Stimulated activated CD4-positive, alpha-beta T cell treated with anti-CD3 and anti-CD28 coated beads, Interleukin-12 subunit alpha, Interleukin-12 subunit beta, amount 100 ng/mL, for 4 hours (primary cell): ENCODE measurements around the gene BRIX1.
"Not testable (repeated sequence)": the region's sequence is repeated elsewhere in the genome, so short reads cannot be mapped to it uniquely, and the experiment has no call there.

Experiments used
- DNase-seq: peaks from one replicate; pipeline ENCODE4 v3.0.0-alpha.2; 2020

Gene BRIX1

DNA sequence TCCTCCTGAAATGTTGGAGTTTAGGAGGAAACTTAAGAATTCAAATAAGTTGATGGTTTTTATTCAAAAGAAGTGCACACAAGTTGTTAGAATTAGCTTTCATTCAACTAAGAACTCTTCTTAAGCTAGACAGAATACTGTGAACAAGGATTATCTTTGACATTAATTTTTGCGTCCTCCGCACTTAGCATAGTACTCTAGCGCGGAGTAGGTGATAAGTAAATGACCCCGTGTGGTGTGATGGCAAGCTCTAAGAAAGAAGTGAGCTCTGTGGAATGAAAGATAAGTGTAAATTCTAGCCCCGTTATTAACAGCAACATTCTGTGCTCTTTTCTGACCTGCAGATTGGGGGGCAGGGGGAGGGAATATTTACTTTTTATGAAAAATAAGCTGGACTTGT lies 1.0 kb downstream of the BRIX1 start:
- DNase-seq, result no peak

DNA sequence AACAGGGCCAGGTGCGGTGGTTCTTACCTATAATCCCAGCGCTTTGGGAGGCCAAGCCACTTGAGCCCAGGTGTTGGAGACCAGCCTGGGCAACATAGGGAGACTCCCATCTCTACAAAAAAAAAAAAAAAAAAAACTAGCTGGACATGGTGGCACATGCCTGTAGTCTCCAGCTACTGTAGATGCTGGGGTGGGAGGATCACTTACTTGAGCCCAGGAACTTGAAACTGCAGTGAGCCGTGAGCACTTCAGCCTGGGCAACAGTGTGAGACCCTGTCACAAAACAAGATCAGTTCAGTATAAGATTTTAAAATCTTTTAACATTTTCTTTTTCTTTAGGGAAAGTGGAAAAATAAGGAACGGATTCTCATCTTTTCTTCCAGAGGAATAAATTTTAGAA lies 2.5 kb downstream of the BRIX1 start:
- DNase-seq, result no peak

DNA sequence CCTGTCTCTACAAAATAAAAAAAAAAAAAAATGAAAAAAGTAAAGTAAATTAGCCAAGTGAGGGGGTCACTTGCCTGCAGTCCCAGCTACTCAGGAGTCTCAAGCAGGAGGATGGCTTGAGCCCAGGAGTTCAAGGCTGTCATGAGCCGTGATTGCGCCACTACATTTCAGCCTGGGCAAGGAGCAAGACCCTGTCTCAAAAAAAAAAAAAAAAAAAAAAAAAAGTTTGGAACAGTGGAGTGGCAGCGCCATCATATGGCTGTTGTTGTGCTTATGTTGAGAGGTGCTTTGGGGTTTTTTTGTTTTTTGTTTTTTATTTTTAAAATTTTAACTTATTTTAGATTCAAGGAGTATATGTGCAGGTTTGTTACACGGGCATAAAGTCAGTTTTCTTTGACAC lies 3.6 kb downstream of the BRIX1 start:
- no peak for DNase-seq

DNA sequence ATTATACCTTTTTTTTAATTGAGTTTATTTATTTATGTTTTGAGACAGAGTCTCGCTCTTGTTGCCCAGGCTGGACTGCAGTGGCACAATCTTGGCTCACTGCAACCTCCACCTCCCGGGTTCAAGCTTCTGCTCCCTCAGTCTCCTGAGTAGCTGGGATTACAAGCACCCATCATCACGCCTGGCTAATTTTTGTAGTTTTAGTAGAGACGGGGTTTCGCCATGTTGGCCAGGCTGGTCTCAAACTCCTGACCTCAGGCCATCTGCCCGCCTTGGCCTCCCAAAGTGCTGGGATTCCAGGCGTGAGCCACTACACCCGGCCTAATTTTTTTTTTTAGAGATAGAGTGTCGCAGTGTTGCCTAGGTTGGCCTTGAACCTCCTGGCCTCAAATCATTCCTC lies 7.7 kb downstream of the BRIX1 start:
- not testable (repeated sequence) for DNase-seq

DNA sequence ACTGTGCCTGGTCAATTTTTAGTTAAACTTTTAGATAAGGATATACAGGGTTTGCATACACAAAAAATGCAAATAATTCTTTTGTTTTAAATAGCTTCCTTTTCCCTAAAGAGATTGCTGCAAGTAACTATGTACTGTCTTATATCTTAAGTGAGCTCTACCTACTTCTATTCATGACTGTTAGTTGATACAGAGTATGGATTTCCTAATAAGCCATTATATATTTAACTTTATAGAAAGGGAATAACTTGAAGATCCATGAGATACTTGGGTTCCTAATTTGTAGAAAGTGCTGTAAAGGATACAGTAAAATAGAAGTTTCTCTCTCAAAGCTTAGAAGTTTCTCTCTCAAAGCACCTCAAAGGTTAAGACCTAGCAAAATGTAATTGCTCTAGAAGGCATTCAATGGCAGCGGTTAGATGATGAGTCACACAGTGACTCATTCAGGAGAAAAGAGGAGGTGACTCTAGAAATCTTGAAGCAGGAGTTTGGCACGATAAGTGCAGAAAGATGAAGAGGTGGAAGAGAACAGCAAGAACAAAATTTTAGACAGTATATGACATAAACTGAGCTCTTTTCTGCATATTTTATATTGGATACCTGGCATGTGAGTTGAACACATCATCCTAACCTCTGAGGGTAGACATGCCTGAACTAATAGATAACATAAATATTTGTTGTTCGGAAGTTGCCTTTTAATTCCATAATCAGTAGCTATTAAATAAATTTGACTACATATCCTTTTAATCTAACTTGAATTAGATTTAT lies 8.4 kb downstream of the BRIX1 start:
- no peak for DNase-seq

DNA sequence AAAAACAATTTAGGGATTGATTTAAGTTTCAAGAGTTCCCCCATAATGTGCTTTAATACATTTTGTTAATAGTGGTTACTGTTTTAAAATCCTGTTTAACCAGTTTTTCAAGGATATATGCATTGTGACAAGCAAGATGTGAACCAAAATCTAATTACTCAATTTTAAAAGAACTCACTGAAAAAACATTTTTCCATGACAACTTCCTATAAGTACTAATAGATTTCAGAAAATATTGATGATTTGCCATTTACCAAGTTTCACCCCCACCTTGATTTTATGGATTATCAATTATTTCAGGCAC lies 8.9 kb downstream of the BRIX1 start:
- no peak for DNase-seq

DNA sequence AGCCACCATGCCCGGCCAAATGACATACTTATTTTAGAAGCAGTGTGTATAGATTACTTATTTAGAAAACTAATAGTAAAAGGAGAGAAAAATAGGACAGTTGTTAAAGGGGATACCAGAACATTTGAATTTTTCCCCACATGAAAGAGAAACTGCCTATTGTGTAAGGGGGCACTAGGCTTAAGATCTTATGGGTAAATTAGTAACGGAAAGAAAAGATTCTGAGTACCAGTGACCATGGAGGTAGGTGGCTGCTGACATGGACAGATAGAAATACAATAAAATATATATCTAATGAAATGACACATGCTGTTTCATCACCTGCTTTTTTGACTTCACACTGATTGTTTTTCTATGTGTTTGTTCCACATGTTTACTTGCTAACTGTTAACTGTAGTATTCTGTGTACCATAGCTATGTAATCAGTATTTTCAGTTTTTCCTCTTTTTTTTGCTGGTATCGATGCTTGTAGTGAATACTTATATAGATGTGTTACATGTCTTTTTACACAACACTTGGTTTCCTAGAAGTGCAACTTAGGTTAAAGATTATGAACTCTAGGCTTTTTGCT lies 10.9 kb downstream of the BRIX1 start:
- no peak for DNase-seq

DNA sequence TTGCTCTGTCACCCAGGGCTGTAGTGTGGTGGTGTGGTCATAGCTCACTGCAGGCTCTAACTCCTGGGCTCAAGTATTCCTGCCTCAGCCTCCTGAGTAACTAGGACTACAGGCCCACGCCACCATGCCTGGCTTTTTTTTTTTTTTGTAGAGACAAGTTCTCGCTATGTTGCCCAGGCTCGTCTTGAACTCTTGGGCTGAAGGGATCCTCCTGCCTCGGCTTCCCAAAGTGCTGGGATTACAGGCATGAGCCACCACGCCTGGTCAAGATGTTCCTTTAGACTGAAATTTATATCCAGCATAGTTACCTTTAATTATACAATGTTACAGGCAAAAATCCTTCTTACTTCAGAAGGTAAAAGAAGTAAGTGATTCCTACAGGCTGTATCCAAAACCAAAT lies 12.3 kb downstream of the BRIX1 start:
- DNase-seq, result no peak

DNA sequence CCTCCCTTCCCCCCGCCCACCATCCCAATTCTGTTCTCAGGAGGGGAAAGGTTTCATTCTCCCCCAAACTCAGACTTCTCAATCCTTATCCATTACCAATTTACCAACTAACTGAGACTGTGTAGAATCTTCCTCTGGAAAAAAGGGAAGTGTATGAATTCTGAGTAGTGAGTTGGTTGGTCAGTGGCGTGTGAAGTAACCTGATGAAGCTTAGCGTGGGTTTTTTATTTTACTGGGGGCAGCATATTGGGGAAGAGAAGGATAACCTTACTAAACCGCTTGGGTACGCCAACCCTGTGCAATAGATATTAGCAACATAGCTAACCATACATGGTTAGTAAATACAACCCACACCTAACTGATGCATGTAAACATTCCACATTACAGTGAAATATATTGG lies 12.8 kb downstream of the BRIX1 start:
- DNase-seq, result no peak

DNA sequence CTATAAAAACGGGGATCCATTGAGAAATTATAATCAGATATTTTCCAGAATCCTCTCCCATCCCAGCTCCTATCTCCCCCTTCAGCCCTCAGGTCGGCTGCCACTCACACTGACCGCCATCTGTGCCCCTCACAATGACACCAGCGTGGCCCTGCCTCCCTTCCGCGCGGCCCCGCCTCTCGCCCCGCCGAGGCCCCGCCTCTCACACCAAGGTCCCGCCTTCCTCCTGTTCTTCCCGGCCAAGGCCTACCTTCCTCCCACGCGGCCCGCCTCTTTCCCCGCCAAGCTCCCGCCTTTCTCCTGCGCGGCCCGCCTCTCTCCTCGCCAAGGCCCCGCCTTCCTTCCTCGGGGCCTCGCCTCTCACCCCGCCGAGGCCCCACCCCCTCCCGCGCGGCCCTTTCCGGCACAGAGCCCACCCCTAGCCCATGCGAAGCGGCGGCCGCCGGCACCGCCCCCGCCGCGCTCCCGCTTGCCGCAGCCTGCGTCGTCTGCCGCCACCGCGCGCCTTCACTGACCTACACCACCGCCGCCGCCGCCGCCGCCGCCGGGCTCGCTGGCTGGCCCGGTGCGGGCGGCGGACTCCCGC lies 13.7 kb downstream of the BRIX1 start, which contains the start of gene DNAJC21:
Gene DNAJC21, plus strand, starts transcription at position 426 of the 586 bp plus-strand sequence. CDS start 261 bp downstream, outside the sequence.
- DNase-seq, result peak; percentile 99

DNA sequence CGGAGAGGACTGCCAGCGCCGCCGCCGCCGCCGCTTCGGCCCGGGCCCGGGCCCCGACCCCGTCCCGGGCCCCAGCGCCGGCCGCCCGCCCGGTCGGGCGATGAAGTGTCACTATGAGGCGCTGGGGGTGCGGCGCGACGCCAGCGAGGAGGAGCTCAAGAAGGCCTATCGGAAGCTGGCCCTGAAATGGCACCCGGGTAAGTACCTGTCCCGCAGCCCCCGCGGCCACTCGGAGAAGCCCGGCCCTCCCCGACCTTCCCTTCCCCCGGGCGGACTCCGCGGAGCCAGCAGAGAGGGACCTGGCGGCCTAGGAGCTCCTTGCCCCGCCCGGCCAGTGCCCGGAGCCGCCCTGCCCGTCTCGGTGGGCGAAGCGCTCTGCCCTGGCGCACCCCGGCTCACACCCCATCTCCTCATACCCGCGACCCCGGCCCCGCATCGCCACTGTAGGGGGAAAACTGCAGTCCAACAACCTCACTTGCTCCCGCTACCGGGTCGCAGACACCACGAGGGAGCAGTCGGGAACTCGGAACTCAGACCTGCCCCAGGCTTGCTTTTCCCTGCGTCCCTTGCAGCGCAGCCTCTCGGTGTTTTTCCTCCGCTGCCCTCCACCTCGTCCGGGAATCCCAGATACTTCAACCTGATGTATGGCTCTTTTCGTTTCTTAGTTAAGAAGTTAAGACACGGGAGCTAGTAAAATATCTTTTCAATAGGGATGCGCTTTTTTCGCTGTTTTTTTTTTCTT lies 14.4 kb downstream of the BRIX1 start:
- peak; percentile 73 for DNase-seq

DNA sequence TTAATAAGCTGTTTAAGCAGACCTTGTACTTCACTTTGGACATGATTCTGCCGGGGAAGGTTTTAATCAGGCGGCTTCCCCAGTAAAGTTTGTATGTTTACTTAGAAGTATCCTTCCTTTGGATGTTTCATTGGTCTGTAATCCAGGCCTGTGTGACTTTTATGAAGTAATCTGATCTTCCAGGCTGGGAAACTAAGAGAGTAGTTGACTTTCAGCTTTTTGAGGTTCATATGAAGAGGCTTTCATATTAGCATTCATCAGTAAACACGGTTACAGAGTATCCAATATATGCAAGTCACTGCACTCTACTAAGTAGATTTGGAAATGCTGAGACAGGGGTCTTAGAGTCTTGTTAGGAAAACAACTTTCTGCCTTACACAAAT lies 14.9 kb downstream of the BRIX1 start:
- DNase-seq, result no peak

DNA sequence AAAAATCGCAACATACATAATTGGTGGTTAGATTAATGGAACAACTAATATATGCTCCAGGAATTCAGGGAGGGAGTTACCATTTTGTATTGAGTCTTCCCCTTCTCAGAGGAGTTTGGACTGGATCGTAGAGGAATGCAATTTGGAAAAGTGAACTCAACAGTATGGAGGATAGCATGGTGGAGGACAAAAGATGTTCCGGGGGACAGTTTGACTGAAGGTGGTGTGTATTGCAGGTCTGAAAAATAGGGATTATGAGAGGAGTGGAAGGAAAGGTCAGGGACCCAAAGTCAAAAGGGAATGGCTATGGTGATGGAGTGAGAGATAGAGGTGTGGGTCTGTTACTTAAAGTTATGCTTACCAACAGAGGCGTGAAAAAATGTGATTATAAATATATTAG lies 15.4 kb downstream of the BRIX1 start:
- DNase-seq, result no peak

DNA sequence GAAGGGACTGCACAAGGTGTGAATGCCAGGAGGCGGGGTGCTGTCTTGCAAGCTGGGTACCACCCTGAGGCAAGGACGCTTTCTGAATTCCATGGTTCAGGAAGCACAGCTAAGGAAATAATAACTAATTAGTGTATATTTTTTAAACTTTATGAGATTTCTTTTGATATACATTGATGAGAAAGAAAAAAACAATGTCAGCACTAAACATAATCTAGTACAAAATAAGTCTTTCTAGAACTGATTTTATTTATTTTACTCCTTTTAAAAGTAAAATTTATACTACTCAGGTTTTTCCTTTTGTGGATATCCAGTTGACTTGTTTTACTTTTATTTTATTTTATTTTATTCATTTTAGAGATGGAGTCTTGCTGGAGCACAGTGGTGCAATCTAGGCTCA lies 17.4 kb downstream of the BRIX1 start:
- no peak for DNase-seq

DNA sequence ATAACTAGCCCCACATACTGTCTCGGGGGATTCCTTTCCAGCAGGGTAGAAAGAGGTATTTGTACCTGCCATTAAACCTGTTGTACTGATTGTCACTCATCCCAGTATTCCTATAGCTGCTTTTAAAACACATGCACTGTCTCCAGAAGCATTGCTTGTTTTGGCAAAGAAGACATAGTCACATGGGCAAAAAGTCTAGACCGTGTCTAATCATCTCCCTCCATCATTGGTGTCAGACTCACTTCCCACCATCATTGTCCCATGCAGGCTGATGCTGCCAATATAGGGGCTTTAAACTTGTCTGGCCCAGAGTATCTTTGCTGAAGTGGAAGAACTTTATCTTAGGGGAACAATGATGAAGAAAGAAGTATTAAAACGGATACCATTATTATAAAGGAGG lies 26.4 kb downstream of the BRIX1 start:
- DNase-seq, result no peak

DNA sequence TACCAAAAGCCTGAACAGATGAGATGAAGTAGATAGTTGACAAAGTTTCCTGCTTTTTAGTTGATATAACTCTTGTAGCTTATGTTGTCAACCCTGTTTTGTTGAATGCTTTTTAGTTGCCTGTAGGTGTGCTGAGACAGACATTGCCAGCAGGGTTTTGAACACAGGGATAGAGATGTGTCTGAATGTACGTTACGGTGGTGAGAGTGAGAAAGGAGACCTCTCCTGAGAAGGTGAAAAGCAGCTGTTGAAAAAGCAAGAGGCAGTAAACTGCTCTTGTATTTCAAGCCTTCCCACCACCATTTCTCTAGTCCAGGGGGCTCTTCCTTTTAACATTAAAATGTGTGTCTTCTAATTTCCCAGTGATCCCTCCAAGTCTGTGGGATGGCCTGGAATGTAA lies 28.5 kb downstream of the BRIX1 start:
- no peak for DNase-seq

DNA sequence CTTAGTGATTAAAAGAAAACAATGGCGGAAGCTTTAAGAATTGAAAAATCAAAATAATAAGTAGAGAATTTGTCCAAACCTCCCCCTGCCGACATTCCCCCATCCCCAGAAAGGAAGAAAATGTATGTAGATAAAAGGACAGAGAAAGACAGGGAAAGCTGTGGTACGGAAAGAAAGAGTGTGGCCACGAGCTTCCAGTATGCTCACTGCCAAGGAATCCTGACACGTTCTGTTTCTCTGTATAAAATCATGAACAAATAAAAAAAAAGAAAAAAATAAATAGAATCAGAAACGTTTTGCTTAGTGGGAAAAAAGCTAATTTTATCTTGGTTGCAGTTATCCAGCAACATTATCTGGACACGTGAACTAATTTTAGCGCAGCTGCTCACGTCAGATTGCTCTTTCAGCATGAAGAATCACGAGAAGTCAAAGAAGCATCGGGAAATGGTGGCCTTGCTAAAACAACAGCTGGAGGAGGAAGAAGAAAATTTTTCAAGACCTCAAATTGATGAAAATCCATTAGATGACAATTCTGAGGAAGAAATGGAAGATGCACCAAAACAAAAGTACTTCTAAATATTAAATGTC lies 29.0 kb downstream of the BRIX1 start:
- DNase-seq, result no peak

DNA sequence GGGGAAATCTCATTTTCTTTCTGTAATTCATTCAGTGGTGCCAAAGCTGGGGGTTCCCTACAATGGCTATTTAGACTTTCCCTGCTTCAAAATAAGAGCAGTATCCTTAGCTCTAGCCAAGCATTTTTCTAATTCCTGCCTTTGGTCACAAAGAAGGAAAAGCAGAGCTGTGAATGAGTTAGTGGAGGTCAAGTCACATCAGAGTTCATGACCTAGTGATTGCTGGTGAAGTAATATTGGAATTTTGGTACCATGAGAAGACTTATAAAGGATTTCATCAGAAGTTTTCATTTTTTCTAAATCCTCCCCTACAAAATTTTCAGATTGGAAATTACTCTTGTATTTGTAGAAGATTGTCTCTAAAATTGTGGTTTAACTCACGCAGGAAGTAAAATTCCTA lies 41.8 kb downstream of the BRIX1 start:
- no peak for DNase-seq

DNA sequence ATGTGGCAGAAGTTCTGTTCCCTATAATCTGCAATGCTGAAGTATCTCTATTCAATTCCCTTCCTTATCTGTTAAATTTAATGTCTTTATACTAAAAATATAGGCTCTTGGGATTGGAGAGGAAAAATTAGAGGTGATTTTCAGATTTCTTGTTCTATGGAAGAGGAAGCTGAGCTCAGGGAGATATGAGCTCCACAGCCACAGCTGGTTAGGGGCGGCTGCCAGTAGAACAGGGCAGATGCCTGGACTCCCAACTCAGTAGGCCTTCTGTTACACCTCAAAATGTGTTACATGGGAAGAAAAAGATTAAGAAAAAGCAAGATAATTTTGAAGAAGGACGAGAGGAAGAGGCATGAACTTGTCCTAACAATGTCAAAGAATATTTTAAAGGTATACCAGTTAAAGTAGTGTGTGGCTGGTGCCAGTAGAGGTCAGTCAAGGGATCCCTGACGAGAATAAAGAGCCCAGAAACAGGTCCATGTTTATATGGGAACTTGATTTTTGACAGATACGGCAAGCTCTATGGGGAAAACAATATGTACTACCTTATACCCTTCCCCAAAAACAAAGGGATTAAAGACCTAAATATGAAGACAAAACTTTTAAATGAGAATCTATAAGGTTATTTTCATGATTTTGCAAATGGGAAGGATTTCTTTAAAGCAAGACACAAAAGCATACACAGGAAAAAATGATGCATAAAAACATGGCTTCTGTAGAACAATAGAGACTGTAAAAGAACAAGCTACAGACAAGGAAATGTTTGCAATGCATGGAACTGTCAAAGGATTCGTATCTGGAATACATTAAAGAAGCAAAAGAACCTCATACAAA lies 42.6 kb downstream of the BRIX1 start:
- DNase-seq, result no peak

DNA sequence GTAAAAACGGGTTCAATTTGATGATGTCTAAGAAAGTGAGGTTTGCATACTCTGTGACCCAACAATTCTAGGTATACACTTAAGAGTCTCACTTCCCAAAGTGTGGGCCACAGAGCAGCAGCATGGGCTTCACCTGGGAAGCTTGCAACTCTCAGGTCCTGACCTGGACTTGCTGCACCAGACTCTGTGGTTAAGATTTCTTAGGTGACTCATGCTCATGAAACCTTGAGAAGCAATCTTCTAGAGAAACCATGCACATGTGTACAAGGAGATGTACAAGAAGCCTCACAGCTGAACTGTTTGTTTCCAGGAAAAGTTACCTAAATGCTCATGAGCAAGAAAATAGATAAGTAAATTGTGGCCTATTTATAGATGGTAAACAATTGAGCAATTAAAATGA lies 43.8 kb downstream of the BRIX1 start:
- DNase-seq, result no peak

DNA sequence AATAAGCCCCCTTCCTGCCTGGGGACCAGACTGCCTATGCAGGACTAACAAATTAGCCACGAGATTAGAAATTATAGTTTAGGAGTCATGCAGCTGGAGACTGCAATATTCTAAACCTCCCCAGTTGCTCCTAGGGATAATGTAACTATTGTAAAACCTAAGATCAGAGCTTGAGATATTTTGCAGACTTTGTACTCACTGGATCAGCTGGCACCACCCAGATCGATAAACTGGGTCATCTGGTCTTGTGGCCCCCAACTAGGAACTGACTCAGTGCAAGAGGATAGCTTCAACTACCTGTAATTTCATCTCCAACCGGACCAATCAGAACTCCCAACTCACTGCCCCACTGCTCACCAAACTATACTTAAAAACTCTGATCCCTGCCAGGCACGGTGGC lies 52.0 kb downstream of the BRIX1 start:
- DNase-seq, result no peak

DNA sequence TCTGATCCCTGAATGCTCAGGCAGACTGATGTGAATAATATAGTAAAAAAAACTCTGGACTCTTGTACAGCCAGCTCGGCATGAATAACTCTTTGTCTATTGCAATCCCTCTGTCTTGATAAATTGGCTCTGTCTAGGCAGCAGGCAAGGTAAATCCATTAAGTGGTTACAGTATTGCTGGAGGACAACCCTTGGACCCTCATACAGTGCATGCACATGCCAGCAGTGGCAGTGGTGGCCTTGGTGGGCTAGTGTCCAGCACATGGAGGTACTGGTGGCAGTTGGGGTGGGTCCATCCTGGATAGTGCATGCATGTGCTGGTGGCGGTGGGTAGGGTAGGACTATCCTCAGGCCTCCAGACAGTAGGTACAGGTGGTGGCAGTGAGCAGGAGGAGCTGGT lies 52.7 kb downstream of the BRIX1 start:
- DNase-seq, result no peak

DNA sequence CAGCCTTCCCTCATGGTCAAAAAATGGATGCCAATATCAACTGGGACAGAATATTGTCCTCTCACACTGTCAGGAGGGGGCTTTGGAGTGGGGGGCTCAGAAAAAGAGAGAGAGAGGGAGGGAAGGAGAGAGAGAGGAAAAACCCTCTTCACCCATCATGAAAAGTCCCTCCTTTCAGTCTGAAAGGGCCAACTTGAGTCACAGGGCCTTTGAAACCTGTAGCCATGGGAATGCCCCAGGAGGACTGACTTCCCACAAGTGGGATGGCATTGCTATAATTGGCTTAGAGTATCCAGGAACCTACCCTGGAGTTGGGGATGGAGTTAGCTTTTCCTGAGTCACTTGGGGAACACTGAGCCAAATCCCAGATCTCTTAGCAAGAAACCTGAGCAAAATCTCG lies 55.0 kb downstream of the BRIX1 start:
- DNase-seq, result no peak
